ENCODE data around the gene SH3PXD2A.

Gene SH3PXD2A

GRCh38 chr10:103602028-103602851 is 253.1 kb downstream of the SH3PXD2A start:
- no peak for DNase-seq (ENCODE audit: low read depth)

GRCh38 chr10:103600956-103601569 is 254.3 kb downstream of the SH3PXD2A start:
- no peak for DNase-seq (ENCODE audit: low read depth)

GRCh38 chr10:103600325-103600724 is 255.1 kb downstream of the SH3PXD2A start:
- DNase-seq (ENCODE audit: low read depth), result no peak

- no peak for DNase-seq (ENCODE audit: low read depth)
These were observed 255.5 kb downstream of the SH3PXD2A start for GRCh38 chr10:103599907-103600306.

GRCh38 chr10:103599211-103599610 is 256.2 kb downstream of the SH3PXD2A start:
- DNase-seq (ENCODE audit: low read depth), result no peak

- DNase-seq (ENCODE audit: low read depth), result peak; percentile 78
These were observed 256.7 kb downstream of the SH3PXD2A start for GRCh38 chr10:103598654-103599115.

GRCh38 chr10:103597003-103597402 is 258.4 kb downstream of the SH3PXD2A start:
- DNase-seq (ENCODE audit: low read depth), result no peak

GRCh38 chr10:103595933-103596726 is 259.2 kb downstream of the SH3PXD2A start:
- no peak for DNase-seq (ENCODE audit: low read depth)

GRCh38 chr10:103593022-103593570 is 262.3 kb downstream of the SH3PXD2A start:
- DNase-seq (ENCODE audit: low read depth), result no peak

GRCh38 chr10:103592186-103593021 is 263.0 kb downstream of the SH3PXD2A start:
- DNase-seq (ENCODE audit: low read depth), result no peak

GRCh38 chr10:103590744-103591291 is 264.6 kb downstream of the SH3PXD2A start:
- DNase-seq (ENCODE audit: low read depth), result no peak

- DNase-seq (ENCODE audit: low read depth), result no peak
These were observed 265.3 kb downstream of the SH3PXD2A start for GRCh38 chr10:103590060-103590459.

GRCh38 chr10:103589074-103589630 is 266.2 kb downstream of the SH3PXD2A start:
- DNase-seq (ENCODE audit: low read depth), result no peak

- no peak for DNase-seq (ENCODE audit: low read depth)
These were observed 268.3 kb downstream of the SH3PXD2A start for GRCh38 chr10:103587073-103587472.

- no peak for DNase-seq (ENCODE audit: low read depth)
These were observed 270.4 kb downstream of the SH3PXD2A start for GRCh38 chr10:103585011-103585405.

GRCh38 chr10:103584216-103585010 is 271.0 kb downstream of the SH3PXD2A start:
- DNase-seq (ENCODE audit: low read depth), result no peak

- no peak for DNase-seq (ENCODE audit: low read depth)
These were observed 271.5 kb downstream of the SH3PXD2A start for GRCh38 chr10:103583871-103584215.

- DNase-seq (ENCODE audit: low read depth), result peak; percentile 12
These were observed 272.8 kb downstream of the SH3PXD2A start for GRCh38 chr10:103582331-103583123.

- no peak for DNase-seq (ENCODE audit: low read depth)
These were observed 273.9 kb downstream of the SH3PXD2A start for GRCh38 chr10:103581499-103581898.
